Adrenal gland (tissue), 5 donors: ENCODE results near the gene C9orf50.

Experiments used
- POLR2A ChIP-seq, 2 donors: fragments of 450-650 bp; IDR thresholded peaks; one replicate each; pipeline ENCODE4 v1.6.1; 2017; ENCODE audit warnings: antibody characterized with exemption in 2 of 2, mild to moderate bottlenecking in 2 of 2, moderate library complexity in 1 of 2
- TF ChIP-seq, protein P1 (sequence below), 6 experiments: fragments of 450-650 bp in 4 of 6; fragments of 200-600 bp in 2 of 6; sonication (generic) in 1 of 6; IDR thresholded peaks; 1 replicate in 5 of 6; 2 replicates in 1 of 6; pipeline versions ENCODE4 v1.5.1 to v1.8.0; 2016 to 2021; ENCODE audit warnings: antibody characterized with exemption in 6 of 6, mild to moderate bottlenecking in 2 of 6, moderate library complexity in 1 of 6
- donor health status: DM: no; HTN: no; CAD: no.

DNA sequence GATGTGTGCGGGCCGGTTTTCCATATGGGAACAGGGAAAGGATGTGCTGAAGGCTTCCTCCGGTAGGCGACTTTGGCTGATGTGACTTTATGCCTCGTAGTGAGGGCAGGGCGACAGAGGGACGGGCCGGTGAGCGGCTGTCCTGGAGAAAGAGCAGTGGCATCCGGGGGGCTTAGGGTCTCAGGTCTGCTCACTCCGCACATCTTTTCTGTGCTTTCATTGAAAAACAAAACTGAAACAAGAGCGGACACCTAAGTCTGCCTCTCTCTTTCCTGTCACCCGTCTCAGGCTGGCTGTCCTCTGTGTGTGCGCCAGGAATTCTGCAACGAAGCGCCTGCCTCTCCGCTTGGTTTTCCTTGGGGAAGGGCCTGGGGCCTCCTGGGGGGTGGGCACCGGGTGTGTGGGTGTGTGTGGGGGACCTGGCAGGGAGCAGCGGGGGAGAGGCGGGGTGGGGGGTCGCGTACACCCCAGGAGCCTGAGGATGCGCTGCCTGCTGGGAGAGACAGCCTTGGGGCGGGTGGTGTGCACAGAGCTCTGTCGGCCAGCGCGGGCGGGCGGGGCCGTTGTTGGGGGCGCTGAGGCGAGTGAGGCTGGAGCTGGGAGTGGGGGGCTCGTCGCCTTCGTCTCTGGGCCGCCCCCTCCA, 44.0 kb upstream of the C9orf50 start:
- TF ChIP-seq, protein P1, sequence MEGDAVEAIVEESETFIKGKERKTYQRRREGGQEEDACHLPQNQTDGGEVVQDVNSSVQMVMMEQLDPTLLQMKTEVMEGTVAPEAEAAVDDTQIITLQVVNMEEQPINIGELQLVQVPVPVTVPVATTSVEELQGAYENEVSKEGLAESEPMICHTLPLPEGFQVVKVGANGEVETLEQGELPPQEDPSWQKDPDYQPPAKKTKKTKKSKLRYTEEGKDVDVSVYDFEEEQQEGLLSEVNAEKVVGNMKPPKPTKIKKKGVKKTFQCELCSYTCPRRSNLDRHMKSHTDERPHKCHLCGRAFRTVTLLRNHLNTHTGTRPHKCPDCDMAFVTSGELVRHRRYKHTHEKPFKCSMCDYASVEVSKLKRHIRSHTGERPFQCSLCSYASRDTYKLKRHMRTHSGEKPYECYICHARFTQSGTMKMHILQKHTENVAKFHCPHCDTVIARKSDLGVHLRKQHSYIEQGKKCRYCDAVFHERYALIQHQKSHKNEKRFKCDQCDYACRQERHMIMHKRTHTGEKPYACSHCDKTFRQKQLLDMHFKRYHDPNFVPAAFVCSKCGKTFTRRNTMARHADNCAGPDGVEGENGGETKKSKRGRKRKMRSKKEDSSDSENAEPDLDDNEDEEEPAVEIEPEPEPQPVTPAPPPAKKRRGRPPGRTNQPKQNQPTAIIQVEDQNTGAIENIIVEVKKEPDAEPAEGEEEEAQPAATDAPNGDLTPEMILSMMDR (IDR thresholded peaks at IDR 0.05): no peak
- no peak for TF ChIP-seq POLR2A (IDR thresholded peaks at IDR 0.05)
